Esophagus muscularis mucosa (tissue), 3 donors: ENCODE data around the gene EVX2.

Experiments
- CTCF ChIP-seq, 3 experiments: fragments of 200-600 bp in 2 of 3; fragments of 450-650 bp in 1 of 3; sonication (generic) in 2 of 3; IDR thresholded peaks; one replicate each; pipeline ENCODE4 v1.5.1; 2017 to 2019; ENCODE audit warnings: antibody characterized with exemption in 3 of 3, mild to moderate bottlenecking in 2 of 3, moderate library complexity in 1 of 3
- POLR2A ChIP-seq: fragments of 450-650 bp; IDR thresholded peaks from one replicate; pipeline ENCODE4 v1.6.1; 2017; ENCODE audit warnings: antibody characterized with exemption, moderate library complexity, mild to moderate bottlenecking, low read depth
- POLR2AphosphoS5 ChIP-seq, 2 donors: sonication (generic); formaldehyde crosslinking; IDR thresholded peaks; one replicate each; pipeline ENCODE4 v1.6.1; 2017; ENCODE audit warnings: antibody characterized with exemption in 2 of 2

- TF ChIP-seq POLR2A, result no peak
- no peak for TF ChIP-seq CTCF (IDR thresholded peaks at IDR 0.05)
- no peak for TF ChIP-seq POLR2AphosphoS5 (IDR thresholded peaks at IDR 0.05)
Observed at GRCh38 chr2:176092270-176093144, 8.7 kb upstream of the EVX2 start, which contains the start of gene HOXD13.
